ENCODE results near the gene SLC22A23.

Gene SLC22A23

DNA sequence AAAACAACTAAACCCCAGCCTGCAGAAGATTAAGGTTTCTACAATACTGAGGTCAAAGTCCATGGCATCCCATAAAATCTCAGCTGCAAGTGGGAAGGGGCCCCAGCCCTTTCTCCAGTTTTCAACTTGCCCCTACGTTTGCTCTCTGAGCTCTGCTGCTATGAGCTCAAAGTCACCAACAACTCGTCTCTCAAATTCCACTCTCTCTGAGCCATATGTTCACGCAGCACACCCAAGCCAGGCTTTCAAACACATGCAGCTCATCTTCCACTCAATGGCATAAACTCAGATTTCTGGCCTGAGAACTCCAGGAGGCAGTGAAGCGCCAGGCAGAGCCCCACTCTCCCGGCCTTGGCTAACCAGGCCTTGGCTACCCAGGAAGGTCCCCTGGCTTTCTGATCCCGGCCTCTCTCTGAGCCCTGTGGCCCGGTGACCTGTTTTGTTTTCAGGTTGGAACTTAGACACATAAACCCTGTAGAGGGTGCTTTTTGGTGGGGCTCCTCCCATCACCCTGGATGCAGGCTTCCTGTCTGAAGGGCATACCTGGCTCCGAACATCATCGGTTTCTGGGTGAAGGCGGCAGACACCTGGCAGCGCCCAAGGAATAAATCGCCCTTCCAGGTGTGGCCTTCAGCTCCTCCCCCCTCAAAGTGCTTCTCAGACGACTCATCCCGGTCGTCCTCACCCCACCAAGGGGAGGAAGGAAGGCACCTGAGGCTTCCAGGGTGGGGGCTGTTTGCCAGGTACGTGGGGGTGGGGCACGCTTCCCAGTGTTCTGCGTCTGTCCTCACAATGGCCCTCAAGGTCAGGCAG is 12.4 kb downstream of the SLC22A23 start:
- no peak for DNase-seq

DNA sequence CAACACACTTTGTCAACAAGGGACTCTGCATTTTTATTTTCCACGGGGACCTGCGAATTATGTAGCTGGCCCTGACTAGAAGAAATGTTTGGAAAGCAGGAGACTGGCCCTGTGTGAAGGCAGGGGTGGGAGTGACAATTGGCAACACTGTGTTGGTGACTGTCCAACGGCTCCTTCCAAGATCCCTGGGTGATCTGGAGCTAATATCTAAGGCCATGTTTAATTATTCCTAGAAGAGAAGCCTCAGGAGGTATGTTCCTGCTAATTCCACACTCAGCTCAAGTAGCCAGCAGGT is 13.7 kb downstream of the SLC22A23 start:
- DNase-seq, result no peak

DNA sequence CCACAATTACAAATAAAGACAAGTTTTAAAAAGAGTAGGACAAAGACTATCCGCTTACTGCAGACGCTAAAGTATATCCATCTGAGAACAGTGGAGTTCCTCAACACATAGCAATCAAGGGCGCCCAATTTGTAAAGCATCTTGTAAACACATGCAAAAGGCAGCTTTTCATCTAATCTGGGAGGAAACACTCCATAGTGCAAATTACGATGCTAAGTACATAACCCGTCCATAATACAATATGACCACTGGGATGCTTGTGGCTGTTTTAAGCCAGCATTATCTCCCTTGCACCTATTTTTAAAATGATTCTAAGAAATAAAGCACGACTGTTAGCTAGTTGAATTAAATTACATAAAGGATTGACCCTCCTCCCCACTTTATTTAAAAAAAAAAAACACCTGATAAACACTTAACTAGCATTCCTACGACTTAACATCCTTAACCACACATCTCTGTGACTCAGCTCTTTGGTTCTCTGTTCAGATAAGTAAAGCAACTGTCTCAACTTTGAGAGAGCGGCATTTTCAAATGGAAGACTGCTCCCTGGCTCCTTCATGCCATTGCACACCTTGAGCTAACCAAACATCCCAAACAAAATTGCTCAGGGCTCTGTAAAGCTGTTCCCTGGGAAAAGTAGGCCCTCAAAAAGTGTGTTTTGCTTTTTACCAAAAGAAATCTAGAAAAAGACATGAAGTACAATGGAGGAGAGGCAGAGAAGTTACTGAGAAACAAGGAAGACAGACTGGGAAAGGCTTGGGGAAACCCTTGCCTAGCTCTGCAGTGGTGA is 14.2 kb downstream of the SLC22A23 start:
- DNase-seq, result no peak

DNA sequence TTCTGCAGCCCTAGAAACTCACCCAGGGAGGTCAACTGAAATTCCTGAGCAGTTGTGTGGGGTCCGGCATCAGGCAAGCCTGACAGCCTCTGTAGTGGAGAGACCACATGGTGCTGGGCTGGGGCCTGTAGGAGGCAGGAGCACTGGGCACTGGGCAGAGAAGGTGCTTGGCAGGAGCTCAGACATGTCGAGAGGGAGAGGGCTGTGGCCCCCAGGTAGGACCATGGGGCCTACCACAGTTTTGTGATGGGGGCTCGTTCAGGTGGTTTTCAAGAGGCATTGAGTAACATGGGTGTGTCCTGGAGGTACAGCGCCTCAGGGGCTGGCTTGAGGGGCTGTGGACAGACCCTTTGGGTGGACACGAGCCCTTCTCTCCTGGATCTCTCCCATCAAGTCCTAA is 15.9 kb downstream of the SLC22A23 start:
- no peak for DNase-seq

DNA sequence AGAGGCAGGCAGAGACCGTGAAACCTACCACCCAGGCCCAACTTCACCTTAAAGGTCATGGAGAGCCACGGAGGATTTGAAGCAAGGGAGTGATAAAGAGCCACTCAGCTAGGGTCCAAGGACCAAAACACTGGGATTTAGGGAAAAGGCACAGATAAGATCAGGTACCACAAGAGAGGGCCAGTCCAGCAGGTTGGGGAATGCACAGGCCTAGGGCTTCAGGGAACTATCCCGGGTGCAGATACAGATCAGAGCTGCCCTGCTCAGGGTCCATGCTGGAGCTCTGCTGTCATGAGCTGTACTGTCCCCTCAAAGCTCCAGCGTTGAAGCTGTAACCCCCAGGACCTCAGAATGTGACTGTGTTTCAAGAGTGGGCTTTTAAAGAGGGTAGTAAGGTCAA is 16.9 kb downstream of the SLC22A23 start:
- DNase-seq, result no peak

DNA sequence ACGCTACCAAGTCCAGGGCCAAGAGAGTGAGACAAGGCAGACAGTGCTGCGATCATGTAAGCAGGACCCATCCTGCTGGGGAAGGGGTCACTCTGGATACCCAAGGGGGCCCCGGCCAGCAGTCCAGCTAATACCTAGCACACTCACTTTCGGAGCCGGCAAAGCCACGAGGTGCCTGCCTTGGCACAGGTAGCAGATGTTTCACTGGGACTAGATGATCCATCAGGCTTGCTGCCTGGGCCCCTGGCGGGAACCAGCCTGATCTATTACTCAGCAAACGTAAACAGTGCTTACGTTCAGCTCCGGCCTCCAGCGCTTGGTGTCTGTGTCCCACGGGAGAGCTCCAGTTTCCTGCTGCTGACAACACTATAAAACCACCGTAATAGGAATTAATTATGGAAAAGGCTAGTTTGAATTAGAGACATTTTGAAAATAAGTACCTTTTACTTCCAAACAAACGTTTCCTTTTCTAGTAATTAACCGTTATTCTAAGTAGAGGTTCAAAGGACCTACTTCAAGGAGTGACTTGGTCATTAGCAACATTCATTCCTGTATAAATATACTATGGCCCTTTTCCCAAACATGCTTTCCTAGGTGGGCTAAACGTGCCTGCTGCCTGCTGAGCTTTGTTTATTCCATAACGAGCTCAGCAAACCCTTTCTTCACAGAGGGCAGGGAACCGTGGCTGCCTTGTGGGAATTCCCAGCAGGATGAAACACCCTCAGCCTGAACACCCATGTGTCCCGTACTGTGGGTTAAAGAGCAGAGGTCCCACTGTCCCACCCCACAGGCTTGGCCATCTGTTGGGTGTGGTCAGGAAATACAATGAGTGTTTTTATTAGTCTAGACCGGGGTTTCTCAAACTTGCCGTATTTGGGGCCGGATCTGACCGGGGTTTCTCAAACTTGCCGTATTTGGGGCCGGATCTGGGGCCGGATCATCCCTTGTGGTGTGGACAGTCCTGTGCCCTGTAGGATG is 18.4 kb downstream of the SLC22A23 start:
- peak; percentile 74 for DNase-seq

DNA sequence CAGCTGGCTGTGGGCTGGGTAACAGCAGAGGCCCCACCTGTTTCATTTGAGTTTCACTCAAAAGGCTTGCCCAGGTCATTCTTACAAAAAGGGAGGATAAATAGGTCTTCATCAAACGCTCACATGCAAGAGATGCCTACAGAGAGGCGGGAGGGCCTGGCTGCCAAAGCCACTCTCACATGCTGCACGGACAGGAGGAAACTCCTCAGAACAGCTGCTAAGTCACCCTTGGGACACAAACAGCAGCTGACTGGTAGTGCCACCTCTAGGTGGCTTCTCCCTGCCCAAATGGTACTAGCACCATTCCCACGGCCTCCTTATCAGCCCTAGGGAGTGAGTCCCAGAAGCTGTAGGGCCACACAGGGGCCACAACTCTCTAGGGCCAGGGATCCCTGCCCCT is 23.8 kb downstream of the SLC22A23 start:
- no peak for DNase-seq

DNA sequence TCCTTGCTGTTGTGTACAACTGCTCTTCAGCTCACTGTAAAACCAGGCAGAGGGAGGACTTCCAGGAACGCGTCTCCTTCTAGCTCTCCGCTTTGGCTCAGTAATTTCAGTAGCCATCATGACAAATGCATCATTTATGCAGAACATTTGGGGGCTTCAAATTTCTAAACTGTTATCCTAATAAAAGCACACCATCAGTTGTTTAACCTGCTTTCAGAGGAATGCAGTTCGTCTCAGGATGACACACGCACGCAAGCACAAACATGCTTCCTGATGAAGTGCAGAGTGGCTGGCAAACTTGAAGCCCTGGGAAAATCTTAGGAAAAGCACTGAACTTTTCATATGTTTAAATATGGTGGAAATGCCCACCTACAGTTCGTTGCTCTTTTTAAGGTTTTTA is 24.4 kb downstream of the SLC22A23 start:
- DNase-seq, result no peak

DNA sequence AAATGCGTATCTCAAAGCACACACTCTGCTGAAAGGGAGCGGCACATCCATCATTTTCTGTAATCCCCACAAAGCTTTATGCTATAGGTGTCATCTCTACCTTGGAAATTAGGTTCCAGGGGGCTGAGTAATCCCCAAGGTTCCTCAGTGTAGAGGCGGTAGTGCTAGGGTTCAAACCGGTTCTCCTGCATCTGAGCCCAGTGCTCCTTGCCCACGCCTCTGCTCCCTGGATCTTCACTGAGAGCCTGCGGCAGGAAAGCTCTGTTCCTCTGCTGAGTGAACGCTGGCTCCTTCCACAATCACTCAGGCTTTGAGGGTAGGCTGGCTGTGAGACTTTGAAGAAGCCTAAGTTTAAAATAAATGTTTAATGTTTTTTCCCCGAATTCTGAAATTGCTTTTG is 24.9 kb downstream of the SLC22A23 start:
- no peak for DNase-seq

DNA sequence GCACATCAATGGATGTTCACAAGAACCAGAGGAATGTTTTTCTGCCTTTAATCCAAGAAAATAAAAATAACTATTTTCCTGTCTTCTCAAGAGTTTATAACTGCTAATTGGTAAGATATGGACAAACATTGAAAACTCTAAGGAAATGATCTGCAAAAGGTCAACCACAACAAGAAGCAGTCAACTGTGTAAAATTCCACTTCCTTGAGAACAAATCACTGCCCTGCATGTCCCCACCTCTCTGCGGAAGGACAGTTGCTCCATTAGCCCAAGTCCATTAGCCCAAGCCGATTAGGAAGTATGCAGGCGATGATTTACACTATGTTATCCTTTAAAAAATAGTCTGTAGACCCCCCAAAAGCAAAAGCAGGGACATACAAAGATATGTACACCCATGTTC is 27.6 kb downstream of the SLC22A23 start:
- no peak for DNase-seq

DNA sequence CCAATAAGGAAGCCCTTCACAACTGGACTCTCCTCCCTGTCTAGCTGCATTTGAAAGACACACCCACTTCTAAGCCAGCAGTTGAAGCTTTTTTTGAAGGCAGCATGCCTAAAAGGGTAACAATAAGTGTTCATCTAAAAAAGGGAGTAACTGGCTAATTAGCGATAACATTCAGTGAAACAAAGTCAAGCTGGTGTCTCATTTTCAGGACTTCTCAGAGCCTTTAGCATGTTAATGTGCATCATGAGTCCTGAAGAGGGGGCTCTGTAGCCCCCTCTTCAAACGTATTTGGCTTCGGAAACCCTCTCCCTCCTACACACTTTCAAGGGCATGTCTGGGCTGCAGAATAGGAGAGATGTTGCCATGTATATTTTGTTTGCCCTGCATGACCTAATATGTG is 28.1 kb downstream of the SLC22A23 start:
- DNase-seq, result no peak

DNA sequence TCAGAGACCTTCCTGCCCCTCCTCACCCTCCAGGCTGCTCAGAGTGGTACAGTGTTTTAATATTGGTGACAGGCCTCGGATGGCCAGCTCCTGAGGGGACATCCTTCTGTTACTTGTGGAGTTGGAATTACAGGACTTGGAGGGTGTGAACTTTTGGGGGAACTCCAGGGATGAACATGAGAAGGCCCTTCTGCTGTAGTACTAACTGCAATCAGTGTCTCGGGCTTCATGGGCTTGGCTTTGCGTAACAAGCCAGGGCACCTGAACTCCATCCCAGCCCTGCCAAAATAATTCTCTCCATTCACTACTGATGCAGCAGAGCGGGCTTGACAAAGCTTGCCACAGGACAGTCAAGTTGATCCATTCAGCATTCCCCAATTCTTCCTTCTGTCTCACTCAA is 28.6 kb downstream of the SLC22A23 start:
- no peak for DNase-seq

DNA sequence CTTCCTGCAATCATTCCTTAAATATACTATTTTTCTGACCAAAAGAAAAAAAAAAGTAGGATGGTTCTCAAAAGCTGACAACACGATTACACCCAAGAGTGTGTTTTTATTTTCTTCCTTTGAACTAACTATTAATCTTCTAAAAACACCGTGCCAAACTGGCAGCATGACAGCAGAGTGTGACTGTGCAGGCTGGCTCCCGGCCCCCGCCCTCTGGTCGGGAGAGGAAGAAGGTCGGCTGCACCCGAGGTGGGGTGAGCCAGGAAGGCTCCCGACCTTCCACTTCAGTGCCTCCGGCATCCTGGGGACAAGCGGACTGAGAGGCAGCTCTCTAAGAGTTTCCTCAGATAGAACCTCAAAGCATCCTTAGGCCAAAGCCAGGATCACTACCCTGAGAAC is 29.2 kb downstream of the SLC22A23 start:
- no peak for DNase-seq

DNA sequence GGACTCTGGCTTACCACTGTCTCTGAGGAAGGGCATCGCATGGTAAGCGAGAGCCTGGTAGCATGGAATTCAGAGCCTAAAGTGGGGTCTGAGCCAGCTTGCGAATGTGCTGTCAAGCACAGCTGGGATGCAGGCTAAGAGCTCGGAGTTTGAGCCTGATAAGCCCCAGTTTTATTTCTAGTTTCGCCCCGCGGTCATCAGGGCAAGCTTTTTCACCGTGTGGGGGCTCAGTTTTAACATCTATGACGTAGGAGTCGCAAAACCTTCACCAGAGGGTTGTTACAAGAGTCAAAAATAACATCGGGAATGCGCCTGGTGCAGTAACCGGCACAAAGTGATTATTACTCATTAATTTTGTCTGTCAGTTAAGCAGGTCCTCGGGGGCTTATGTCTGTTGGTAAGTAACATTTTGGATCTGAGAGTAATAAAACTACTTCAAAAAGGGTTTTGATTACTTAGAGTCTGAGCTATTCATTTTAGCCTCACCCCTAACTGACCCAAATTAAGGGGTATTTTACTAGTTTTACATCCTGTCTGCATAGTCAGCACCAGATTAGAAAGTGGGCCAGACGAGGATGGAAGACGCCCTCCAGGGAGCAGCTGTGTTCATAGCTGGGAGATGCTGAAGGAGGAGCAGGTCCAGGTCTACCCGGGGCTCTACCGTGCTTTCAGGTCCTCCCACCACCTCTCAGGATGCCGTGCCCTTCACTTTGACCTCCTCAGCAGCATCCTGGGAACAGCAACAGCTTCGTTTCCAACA is 29.7 kb downstream of the SLC22A23 start:
- DNase-seq, result no peak

DNA sequence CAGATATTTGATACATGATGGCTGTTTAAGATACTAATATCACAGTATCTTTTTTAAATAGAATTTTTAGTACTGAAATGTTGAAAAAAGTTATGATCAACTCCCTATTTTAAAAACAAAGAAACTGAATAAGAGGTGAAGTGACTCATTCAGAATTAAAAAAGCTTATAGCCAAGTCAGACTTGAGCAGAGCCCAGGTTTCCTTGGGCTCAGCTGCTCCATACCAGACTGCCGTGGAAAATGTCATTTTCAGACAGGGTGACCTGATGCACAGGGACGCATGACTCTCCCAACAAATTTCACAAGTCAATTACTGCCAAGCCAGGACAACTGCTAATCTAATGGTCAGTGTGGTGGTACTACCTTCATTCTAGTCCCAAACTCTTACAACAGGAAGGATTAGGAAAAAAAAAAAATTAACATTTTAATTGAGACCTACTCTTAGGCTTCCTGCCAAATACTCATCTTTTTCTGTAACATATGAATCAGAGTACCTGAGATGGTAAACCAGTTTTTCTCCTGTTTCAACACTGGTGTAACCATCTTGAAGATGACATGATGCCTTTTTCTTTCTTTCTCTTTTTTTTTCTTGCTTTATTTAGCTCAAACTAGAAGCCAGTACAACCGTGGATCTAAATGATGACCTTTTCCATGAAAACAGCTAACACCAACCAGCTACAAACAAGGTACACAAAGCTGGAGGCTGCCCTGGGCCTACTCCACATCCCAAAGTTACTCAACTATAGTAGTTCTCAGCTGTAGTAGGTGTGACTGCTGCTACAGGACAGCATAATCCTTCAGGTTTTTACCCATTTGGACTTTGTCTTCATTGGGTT is 30.5 kb downstream of the SLC22A23 start:
- DNase-seq, result no peak

DNA sequence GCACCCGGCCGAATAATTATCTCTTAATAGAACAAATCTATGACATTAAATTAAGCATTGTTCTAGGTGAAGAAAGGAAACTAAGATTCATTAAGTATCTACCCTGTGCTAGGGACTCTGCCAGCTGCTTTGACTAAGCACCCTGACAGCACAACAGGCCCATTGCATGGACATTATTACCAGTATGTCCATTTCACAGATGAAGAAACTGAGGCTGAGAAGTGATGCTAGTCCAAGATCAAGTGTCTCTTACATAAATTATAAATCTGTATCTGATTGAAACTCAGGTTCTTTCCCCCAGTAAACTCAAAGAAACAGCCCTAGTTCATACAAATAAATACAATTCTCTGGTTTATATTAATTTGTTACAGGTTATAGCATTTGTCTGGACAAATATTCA is 31.3 kb downstream of the SLC22A23 start:
- no peak for DNase-seq

DNA sequence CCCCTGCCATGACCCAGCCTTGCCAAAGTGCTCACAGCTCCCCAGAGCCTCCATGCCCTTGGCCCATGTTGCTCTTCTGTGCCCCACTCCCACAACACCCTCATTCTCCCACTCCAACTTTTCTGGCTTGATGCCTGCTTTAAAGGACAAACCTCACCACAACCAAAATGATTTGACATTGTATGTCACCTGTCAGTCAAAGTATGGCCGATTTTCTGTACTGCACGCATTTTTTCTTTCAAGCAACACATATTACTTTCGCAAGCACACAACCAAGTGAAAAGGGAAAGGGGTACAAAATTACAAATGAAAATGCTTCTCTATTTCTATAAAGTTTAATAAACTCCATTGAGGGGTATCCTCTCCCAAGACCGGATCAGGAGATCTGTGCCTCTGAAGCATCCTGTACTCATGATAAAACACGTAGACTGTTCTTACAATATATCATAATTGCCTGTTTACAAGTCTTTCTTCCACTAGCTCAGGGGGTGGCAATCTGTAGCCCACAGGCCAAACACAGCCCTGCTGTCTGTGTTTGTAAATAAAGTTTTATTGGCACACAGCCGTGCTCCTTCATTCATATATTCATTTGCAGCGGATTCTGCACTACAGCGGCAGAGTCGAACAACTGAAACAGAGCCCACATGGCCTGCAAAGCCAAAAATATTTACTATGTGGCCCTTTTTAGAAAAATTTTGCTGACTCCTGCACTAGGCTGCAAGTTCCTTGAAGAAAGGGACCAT is 32.5 kb downstream of the SLC22A23 start:
- no peak for DNase-seq

DNA sequence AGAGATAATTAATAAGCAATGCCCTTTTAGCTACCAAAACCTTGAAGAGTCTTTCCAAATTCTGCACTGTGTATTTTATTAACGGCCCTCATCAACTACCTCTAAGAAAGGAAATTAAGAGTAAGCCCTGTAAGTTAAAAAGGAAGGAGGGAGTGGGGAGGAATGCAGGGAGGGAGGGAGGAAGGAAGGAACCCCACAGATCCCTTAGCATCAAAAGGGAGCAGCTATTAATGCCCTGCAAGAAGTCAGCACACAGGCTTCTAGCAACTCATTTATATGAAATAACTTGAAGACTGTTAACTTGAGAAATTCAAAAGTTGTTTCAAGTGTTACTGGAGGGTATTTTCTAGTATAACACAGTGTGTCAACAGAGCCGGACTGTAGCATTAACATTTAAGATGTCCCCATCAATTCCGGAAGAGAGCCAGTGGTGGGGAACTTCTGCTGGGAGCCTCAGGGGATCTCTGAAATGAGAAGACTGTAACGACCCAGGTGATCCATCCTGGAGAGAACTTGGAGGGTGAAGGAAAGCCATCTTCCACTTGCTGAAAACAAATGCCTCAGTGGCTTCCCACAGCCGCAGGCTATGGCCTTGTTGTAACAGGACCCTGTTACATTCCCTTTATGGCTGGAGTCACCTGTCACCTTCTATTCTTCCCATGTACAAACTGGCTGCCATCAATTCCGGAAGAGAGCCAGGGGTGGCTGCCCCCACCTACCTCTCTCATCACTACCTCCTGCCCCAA is 33.2 kb downstream of the SLC22A23 start:
- DNase-seq, result no peak

DNA sequence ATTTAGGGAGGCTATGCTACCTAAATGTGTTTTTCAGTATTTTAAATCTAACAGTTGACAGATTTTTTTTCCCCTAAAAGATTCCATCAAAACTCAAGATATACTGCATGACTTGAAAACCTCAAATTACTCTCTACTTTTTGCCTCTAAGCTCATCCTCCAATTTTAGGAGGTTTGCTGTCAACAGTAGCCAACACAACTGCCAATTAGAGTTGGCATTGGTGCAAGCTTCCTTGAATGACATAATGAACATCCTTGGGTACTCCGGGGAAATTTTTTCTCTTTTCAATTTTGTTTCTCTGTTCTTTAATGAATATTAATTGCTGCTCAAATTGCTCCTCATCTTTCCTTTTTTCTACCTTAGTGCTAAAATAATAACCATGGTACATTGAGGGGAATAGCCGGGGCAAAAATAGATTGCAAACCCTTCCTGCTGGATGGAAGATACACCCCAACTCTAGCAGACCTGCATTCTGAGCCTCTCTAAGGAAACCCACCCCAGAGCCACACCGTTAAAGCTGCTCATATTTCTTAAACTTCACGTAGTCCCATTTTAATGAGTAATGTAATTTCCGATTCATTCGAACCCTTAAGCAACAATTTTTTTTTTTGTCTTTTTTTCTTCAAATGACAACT is 34.3 kb downstream of the SLC22A23 start:
- no peak for DNase-seq
